Endometrial microvascular endothelial cells (primary cell): ENCODE measurements around the gene MPND. TPM values are rescaled to one million over a fixed set of nuclear protein-coding genes. Genes with fewer than 3 reads are reported as not detected.

Experiments used
- total RNA-seq: library from RNA; depleted of rRNA; stranded (reverse); fragments of >200 nt; gene quantifications from one replicate; pipeline ENCODE4 v1.2.3, GENCODE V29; 2015; ENCODE audit errors: inconsistent ontology term

Gene MPND
- total RNA-seq, 1 donor from 2014 or later = 3.5 TPM

Other genes with a start within 250 kb of the MPND start
- 156 TPM for gene MAP2K2, start 219.4 kb upstream of the MPND start, total RNA-seq
- not detected for gene CREB3L3, start 189.9 kb upstream of the MPND start, total RNA-seq
- 23.2 TPM for gene SIRT6, start 161.0 kb upstream of the MPND start, total RNA-seq
- gene ANKRD24, start 160.9 kb upstream of the MPND start, total RNA-seq = not detected
- gene EBI3, start 114.0 kb upstream of the MPND start, total RNA-seq = 1.1 TPM
- 39.5 TPM for gene YJU2, start 96.5 kb upstream of the MPND start, total RNA-seq
- gene SHD, start 64.3 kb upstream of the MPND start, total RNA-seq = not detected
- not detected for gene TMIGD2, start 41.2 kb upstream of the MPND start, total RNA-seq
- 15.1 TPM for gene FSD1, start 39.0 kb upstream of the MPND start, total RNA-seq
- gene STAP2, start 4.7 kb upstream of the MPND start, total RNA-seq = 15.0 TPM
- gene SH3GL1, start 57.0 kb downstream of the MPND start, total RNA-seq = 128 TPM
- gene CHAF1A, start 59.1 kb downstream of the MPND start, total RNA-seq = 21.3 TPM
- 125 TPM for gene UBXN6, start 114.2 kb downstream of the MPND start, total RNA-seq
- 66.1 TPM for gene HDGFL2, start 128.7 kb downstream of the MPND start, total RNA-seq
- not detected for gene PLIN4, start 174.9 kb downstream of the MPND start, total RNA-seq
- not detected for gene PLIN5, start 191.7 kb downstream of the MPND start, total RNA-seq
- gene LRG1, start 196.5 kb downstream of the MPND start, total RNA-seq = 0.28 TPM
- 220 TPM for gene SEMA6B, start 216.1 kb downstream of the MPND start, total RNA-seq